ENCODE results near the gene AGO1.

The AGO1 gene

GRCh38 chr1:35936838-35937237 lies 53.8 kb downstream of the AGO1 start:
- Histone ChIP-seq H3K79me2 (ENCODE audit: insufficient read depth, low read length) (peaks cover 94% of the 10 kb centered on the region), H3K36me3 (ENCODE audit: insufficient read depth, low read length) (no peaks in the 10 kb centered on the region), H2AFZ (ENCODE audit: low read depth, low read length) (no peak overlapping the region), H3K9ac (ENCODE audit: low read depth, low read length) (no peak overlapping the region), H3K27me3 (ENCODE audit: insufficient read depth, low read length, poor library complexity) (no peaks in the 10 kb centered on the region), H3K4me1 (ENCODE audit: insufficient read depth, low read length) (peaks cover 20% of the 10 kb centered on the region), H3K27ac (ENCODE audit: low read length) (no peak overlapping the region), H4K20me1 (ENCODE audit: insufficient read depth, low read length) (peaks cover 5% of the 10 kb centered on the region; the same call in 1 of the 2 replicates), H3K4me2 (ENCODE audit: insufficient read depth, low read length) (no peak overlapping the region), H3K4me3 (ENCODE audit: low read depth in 1 of 2, low read length in 2 of 2) (no peak overlapping the region), H3K9me3 (ENCODE audit: insufficient read depth, low read length, severe bottlenecking) (no peaks in the 10 kb centered on the region)
- no peak for DNase-seq
- ATAC-seq (ENCODE audit: insufficient read depth, low read depth) = no peak
- TF ChIP-seq EZH2 (IDR thresholded peaks at IDR 0.05; ENCODE audit: borderline replicate concordance, low read depth, low read length, severe bottlenecking) (no peak), CTCF (IDR thresholded peaks at IDR 0.05; ENCODE audit: borderline replicate concordance, extremely low read depth, low read length, poor library complexity, severe bottlenecking) (no peak)

- no peak overlapping the region for H3K4me3 ChIP-seq (ENCODE audit: low read depth in 1 of 2, low read length in 2 of 2)
- no peak overlapping the region for H3K4me2 ChIP-seq (ENCODE audit: insufficient read depth, low read length)
- no peaks in the 10 kb centered on the region for H3K27me3 ChIP-seq (ENCODE audit: insufficient read depth, low read length, poor library complexity)
- TF ChIP-seq EZH2 (IDR thresholded peaks at IDR 0.05; ENCODE audit: borderline replicate concordance, low read depth, low read length, severe bottlenecking) (no peak), CTCF (IDR thresholded peaks at IDR 0.05; ENCODE audit: borderline replicate concordance, extremely low read depth, low read length, poor library complexity, severe bottlenecking) (no peak)
- no peak overlapping the region for H3K9ac ChIP-seq (ENCODE audit: low read depth, low read length)
- peaks cover 3% of the 10 kb centered on the region; the same call in 1 of the 2 replicates for H3K4me1 ChIP-seq (ENCODE audit: insufficient read depth, low read length)
- H3K27ac ChIP-seq (ENCODE audit: low read length) = no peak overlapping the region
- no peaks in the 10 kb centered on the region for H3K36me3 ChIP-seq (ENCODE audit: insufficient read depth, low read length)
- H4K20me1 ChIP-seq (ENCODE audit: insufficient read depth, low read length) = peaks cover 5% of the 10 kb centered on the region; the same call in 1 of the 2 replicates
- no peaks in the 10 kb centered on the region for H3K9me3 ChIP-seq (ENCODE audit: insufficient read depth, low read length, severe bottlenecking)
- H2AFZ ChIP-seq (ENCODE audit: low read depth, low read length) = no peak overlapping the region
- no peak for ATAC-seq (ENCODE audit: insufficient read depth, low read depth)
- peaks cover 94% of the 10 kb centered on the region for H3K79me2 ChIP-seq (ENCODE audit: insufficient read depth, low read length)
- no peak for DNase-seq
These were observed 56.5 kb downstream of the AGO1 start for GRCh38 chr1:35939484-35939883.

GRCh38 chr1:35945327-35945726 lies 62.3 kb downstream of the AGO1 start:
- H3K4me3 ChIP-seq (ENCODE audit: low read depth in 1 of 2, low read length in 2 of 2) = no peak overlapping the region

More at GRCh38 chr1:35945327-35945726, 62.3 kb downstream of the AGO1 start:
- no peaks in the 10 kb centered on the region for H3K4me1 ChIP-seq (ENCODE audit: insufficient read depth, low read length)
- no peak overlapping the region for H3K9ac ChIP-seq (ENCODE audit: low read depth, low read length)
- no peaks in the 10 kb centered on the region; the same call in 1 of the 2 replicates for H4K20me1 ChIP-seq (ENCODE audit: insufficient read depth, low read length)
- DNase-seq (no peak), ATAC-seq (ENCODE audit: insufficient read depth, low read depth) (no peak)
- peaks cover 67% of the 10 kb centered on the region for H3K79me2 ChIP-seq (ENCODE audit: insufficient read depth, low read length)
- H2AFZ ChIP-seq (ENCODE audit: low read depth, low read length) = no peak overlapping the region
- no peaks in the 10 kb centered on the region for H3K27me3 ChIP-seq (ENCODE audit: insufficient read depth, low read length, poor library complexity)
- peaks cover 10% of the 10 kb centered on the region; the same call in 1 of the 2 replicates for H3K36me3 ChIP-seq (ENCODE audit: insufficient read depth, low read length)
- H3K9me3 ChIP-seq (ENCODE audit: insufficient read depth, low read length, severe bottlenecking) = no peaks in the 10 kb centered on the region
- H3K27ac ChIP-seq (ENCODE audit: low read length) = no peak overlapping the region
- no peak overlapping the region for H3K4me2 ChIP-seq (ENCODE audit: insufficient read depth, low read length)
- TF ChIP-seq CTCF (IDR thresholded peaks at IDR 0.05; ENCODE audit: borderline replicate concordance, extremely low read depth, low read length, poor library complexity, severe bottlenecking) (no peak), EZH2 (IDR thresholded peaks at IDR 0.05; ENCODE audit: borderline replicate concordance, low read depth, low read length, severe bottlenecking) (no peak)

All from DND-41 (cell line).